HEK293T (cell line): ENCODE results near the gene LTBP1.

Experiments used
- ARNT ChIP-seq: fragments of 450-650 bp; IDR thresholded peaks from 2 replicates; pipeline ENCODE4 v1.6.1; 2017; ENCODE audit warnings: mild to moderate bottlenecking
- BHLHE40 ChIP-seq: fragments of 450-650 bp; IDR thresholded peaks from 2 replicates; pipeline ENCODE4 v1.6.1; 2016; ENCODE audit warnings: mild to moderate bottlenecking, moderate library complexity, borderline replicate concordance
- CTBP1 ChIP-seq: fragments of 450-650 bp; IDR thresholded peaks from 2 replicates; pipeline ENCODE4 v1.6.1; 2016; ENCODE audit warnings: borderline replicate concordance
- ELF4 ChIP-seq: fragments of 450-650 bp; IDR thresholded peaks from 2 replicates; pipeline ENCODE4 v1.6.1; 2017; ENCODE audit warnings: antibody characterized with exemption
- FOXA1 ChIP-seq: fragments of 450-650 bp; IDR thresholded peaks from 2 replicates; pipeline ENCODE4 v1.6.1; 2016; ENCODE audit warnings: mild to moderate bottlenecking
- FOXK2 ChIP-seq: fragments of 450-650 bp; IDR thresholded peaks from 2 replicates; pipeline ENCODE4 v1.6.1; 2016; ENCODE audit warnings: mild to moderate bottlenecking
- FOXM1 ChIP-seq: fragments of 450-650 bp; IDR thresholded peaks from 2 replicates; pipeline ENCODE4 v1.6.1; 2017; ENCODE audit warnings: mild to moderate bottlenecking, borderline replicate concordance
- HDGF ChIP-seq: fragments of 450-650 bp; IDR thresholded peaks from 2 replicates; pipeline ENCODE4 v1.6.1; 2017; ENCODE audit warnings: antibody characterized with exemption, borderline replicate concordance
- L3MBTL2 ChIP-seq: fragments of 450-650 bp; conservative IDR thresholded peaks from 2 replicates; pipeline ENCODE4 v1.6.1; 2016; ENCODE audit warnings: mild to moderate bottlenecking
- SUZ12 ChIP-seq: fragments of 450-650 bp; IDR thresholded peaks from 2 replicates; pipeline ENCODE4 v1.6.1; 2016; ENCODE audit warnings: mild to moderate bottlenecking
- TARDBP ChIP-seq: fragments of 450-650 bp; IDR thresholded peaks from 2 replicates; pipeline ENCODE4 v1.6.1; 2016
- ZNF384 ChIP-seq: fragments of 450-650 bp; IDR thresholded peaks from 2 replicates; pipeline ENCODE4 v1.6.1; 2016
- TF ChIP-seq, protein P1 (sequence below): fragments of 450-650 bp; IDR thresholded peaks from 2 replicates; pipeline ENCODE4 v1.6.1; 2016

- no peak for TF ChIP-seq CTBP1
- TF ChIP-seq ELF4, result no peak
- TF ChIP-seq L3MBTL2, result no peak
- no peak for TF ChIP-seq FOXA1
- no peak for TF ChIP-seq SUZ12
- TF ChIP-seq HDGF, result no peak
- no peak for TF ChIP-seq TARDBP
- TF ChIP-seq, protein P1, sequence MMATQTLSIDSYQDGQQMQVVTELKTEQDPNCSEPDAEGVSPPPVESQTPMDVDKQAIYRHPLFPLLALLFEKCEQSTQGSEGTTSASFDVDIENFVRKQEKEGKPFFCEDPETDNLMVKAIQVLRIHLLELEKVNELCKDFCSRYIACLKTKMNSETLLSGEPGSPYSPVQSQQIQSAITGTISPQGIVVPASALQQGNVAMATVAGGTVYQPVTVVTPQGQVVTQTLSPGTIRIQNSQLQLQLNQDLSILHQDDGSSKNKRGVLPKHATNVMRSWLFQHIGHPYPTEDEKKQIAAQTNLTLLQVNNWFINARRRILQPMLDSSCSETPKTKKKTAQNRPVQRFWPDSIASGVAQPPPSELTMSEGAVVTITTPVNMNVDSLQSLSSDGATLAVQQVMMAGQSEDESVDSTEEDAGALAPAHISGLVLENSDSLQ, result no peak
- no peak for TF ChIP-seq FOXM1
- no peak for TF ChIP-seq BHLHE40
- no peak for TF ChIP-seq ARNT
- no peak for TF ChIP-seq ZNF384
- no peak for TF ChIP-seq FOXK2
Measured at GRCh38 chr2:33444967-33445366, 498.2 kb downstream of the LTBP1 start.
